ENCODE results near the gene PMEPA1.
"Not testable (repeated sequence)": the region's sequence is repeated elsewhere in the genome, so short reads cannot be mapped to it uniquely, and the experiment has no call there.

Gene PMEPA1

DNA sequence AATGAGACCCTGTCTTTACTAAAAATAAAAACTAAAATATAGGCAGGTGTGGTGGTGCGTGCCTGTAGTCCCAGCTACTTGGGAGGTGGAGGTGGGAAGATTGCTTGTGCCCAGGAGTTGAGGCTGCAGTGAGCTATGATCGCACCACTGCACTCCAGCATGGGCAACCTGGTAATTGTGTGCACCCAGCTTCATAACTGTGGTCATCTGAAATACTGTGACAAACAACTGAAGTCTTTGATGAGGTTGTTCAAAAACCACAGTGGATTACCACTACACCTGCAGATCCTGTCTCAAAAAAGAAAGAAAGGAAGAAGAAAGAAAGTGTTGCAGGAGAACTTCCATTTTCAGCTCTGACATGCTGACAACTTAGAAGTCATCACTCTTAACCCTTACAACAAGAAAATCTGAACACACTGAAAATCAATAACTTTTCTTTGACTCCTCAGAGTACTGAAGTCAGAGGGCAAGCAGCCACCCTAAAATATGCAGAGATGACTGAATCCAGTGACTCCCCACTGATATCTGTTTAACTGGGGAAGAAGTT lies 75.8 kb downstream of the PMEPA1 start:
- TF ChIP-seq CTCF (IDR thresholded peaks at IDR 0.05; ENCODE audit: low read depth, low read length): no peak
- no peak for DNase-seq (ENCODE audit: extremely low read depth, low read depth)

- TF ChIP-seq CTCF (IDR thresholded peaks at IDR 0.05; ENCODE audit: low read depth, low read length): no peak
- DNase-seq (ENCODE audit: extremely low read depth, low read depth): no peak
These were observed 77.5 kb downstream of the PMEPA1 start for GRCh38 chr20:57632286-57632685.

DNA sequence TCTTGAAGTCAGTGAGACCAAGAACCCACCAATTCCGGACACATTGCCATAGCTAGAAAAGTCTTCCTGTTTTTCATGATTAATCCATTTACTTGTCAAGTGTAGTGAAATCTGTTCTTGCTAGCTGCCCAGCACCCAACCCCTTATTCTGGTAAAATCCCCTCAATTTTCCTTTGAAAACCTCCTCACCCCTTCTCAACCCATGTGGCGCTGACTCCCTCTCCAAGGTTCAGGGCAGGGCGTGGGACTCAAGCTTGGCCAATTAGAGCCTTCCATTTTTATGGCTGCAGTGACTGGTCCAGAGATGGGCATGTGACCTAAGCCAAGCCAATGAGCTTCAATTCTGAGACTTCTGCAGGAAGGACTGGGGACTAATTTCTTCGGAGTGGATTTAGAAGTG lies 79.8 kb downstream of the PMEPA1 start:
- DNase-seq (ENCODE audit: extremely low read depth, low read depth): no peak
- no peak for TF ChIP-seq CTCF (IDR thresholded peaks at IDR 0.05; ENCODE audit: low read depth, low read length)

- not testable (repeated sequence) for DNase-seq (ENCODE audit: extremely low read depth, low read depth)
These were observed 80.3 kb downstream of the PMEPA1 start for GRCh38 chr20:57629491-57629901.

DNA sequence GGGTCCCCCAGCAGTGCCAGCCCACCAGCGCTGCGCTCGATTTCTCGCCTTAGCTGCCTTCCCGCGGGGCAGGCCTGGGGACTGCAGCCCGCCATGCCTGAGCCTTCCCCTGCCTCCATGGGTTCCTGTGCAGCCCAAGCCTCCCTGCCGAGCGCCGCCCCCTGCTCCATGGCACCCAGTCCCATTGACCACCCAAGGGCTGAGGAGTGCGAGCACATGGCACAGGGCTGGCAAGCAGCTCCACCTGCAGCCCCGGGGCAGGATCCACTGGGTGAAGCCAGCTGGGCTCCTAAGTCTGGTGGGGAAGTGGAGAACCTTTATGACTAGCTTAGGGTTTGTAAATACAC lies 80.9 kb downstream of the PMEPA1 start:
- DNase-seq (ENCODE audit: extremely low read depth, low read depth): not testable (repeated sequence)

- no peak for DNase-seq (ENCODE audit: extremely low read depth, low read depth)
These were observed 81.5 kb downstream of the PMEPA1 start for GRCh38 chr20:57628047-57628961.

GRCh38 chr20:57627339-57627738 lies 82.5 kb downstream of the PMEPA1 start:
- DNase-seq (ENCODE audit: extremely low read depth, low read depth): no peak
- TF ChIP-seq CTCF (IDR thresholded peaks at IDR 0.05; ENCODE audit: low read depth, low read length): no peak

More at GRCh38 chr20:57628047-57628961, 81.5 kb downstream of the PMEPA1 start:
- no peak for TF ChIP-seq CTCF (IDR thresholded peaks at IDR 0.05; ENCODE audit: low read depth, low read length)

- no peak for DNase-seq (ENCODE audit: extremely low read depth, low read depth)
- no peak for TF ChIP-seq CTCF (IDR thresholded peaks at IDR 0.05; ENCODE audit: low read depth, low read length)
These were observed 83.8 kb downstream of the PMEPA1 start for GRCh38 chr20:57625978-57626377.

Measured in AG09319 (cell line).